GM21360 (cell line): ENCODE results near the gene PARL.

Source experiments
- ATAC-seq: cut with Tn5 transposase; IDR thresholded peaks from one replicate; pipeline ENCODE4 v1.9.1; 2021; ENCODE audit warnings: mild to moderate bottlenecking, moderate library complexity; ENCODE audit not compliant: unreplicated experiment

Gene PARL

GRCh38 chr3:183884427-183885296 lies at the start of gene PARL:
TSS of gene PARL (minus strand) at chr3:183884880. CDS start at chr3:183884846, 34 bp downstream.
- peak; percentile 98 for ATAC-seq

GRCh38 chr3:183933160-183933559 lies 48.5 kb upstream of the PARL start:
- no peak for ATAC-seq

GRCh38 chr3:183931881-183932280 lies 47.2 kb upstream of the PARL start:
- no peak for ATAC-seq

- ATAC-seq, result no peak
These were observed 45.4 kb upstream of the PARL start for GRCh38 chr3:183930086-183930485.

GRCh38 chr3:183927059-183927458 lies 42.4 kb upstream of the PARL start:
- no peak for ATAC-seq

GRCh38 chr3:183924956-183925355 lies 40.3 kb upstream of the PARL start:
- no peak for ATAC-seq

- ATAC-seq, result no peak
These were observed 39.9 kb upstream of the PARL start for GRCh38 chr3:183924543-183924942.

GRCh38 chr3:183922421-183922820 lies 37.7 kb upstream of the PARL start:
- ATAC-seq, result no peak

GRCh38 chr3:183921096-183921495 lies 36.4 kb upstream of the PARL start:
- no peak for ATAC-seq

GRCh38 chr3:183920416-183920815 lies 35.7 kb upstream of the PARL start:
- ATAC-seq, result no peak

- ATAC-seq, result no peak
These were observed 33.5 kb upstream of the PARL start for GRCh38 chr3:183918178-183918577.

- ATAC-seq, result no peak
These were observed 33.1 kb upstream of the PARL start for GRCh38 chr3:183917776-183918175.

- no peak for ATAC-seq
These were observed 30.2 kb upstream of the PARL start for GRCh38 chr3:183914856-183915255.

GRCh38 chr3:183913580-183913920 lies 28.9 kb upstream of the PARL start:
- no peak for ATAC-seq

- ATAC-seq, result no peak
These were observed 28.4 kb upstream of the PARL start for GRCh38 chr3:183912895-183913579.

- no peak for ATAC-seq
These were observed 27.3 kb upstream of the PARL start for GRCh38 chr3:183911763-183912506.

GRCh38 chr3:183911087-183911486 lies 26.4 kb upstream of the PARL start:
- ATAC-seq, result no peak

GRCh38 chr3:183909030-183909600 lies 24.4 kb upstream of the PARL start:
- no peak for ATAC-seq

GRCh38 chr3:183907911-183908331 lies 23.2 kb upstream of the PARL start:
- no peak for ATAC-seq

GRCh38 chr3:183907176-183907575 lies 22.5 kb upstream of the PARL start:
- ATAC-seq, result no peak

- no peak for ATAC-seq
These were observed 21.7 kb upstream of the PARL start for GRCh38 chr3:183906234-183906921.
